K562 (cell line): ENCODE results near the gene PPARD. TPM values are rescaled to one million over a fixed set of nuclear protein-coding genes. Genes with fewer than 3 reads are reported as not detected.

Experiments
- CBX2 ChIP-seq: fragments of 200-600 bp; sonication (generic); IDR thresholded peaks from one replicate; pipeline ENCODE4 v1.6.1; 2012; ENCODE audit warnings: mild to moderate bottlenecking, low read length, inconsistent platforms; ENCODE audit not compliant: insufficient read depth, poor library complexity, severe bottlenecking
- RFX1 ChIP-seq: fragments of 450-650 bp; IDR thresholded peaks from 2 replicates; pipeline ENCODE4 v1.6.1; 2016; ENCODE audit warnings: mild to moderate bottlenecking, moderate library complexity
- SRF ChIP-seq, 2 experiments: fragments of 250-450, 450-650 bp in 1 of 2; sonication (Bioruptor Pico) in 1 of 2; sonication (generic) in 1 of 2; formaldehyde crosslinking; IDR thresholded peaks; 2 replicates each; pipeline versions ENCODE4 v1.5.0 to v1.5.1; 2020 to 2022; ENCODE audit warnings: mild to moderate bottlenecking in 1 of 2, missing genetic modification reagents in 1 of 2
- ZNF75A ChIP-seq: fragments of 450-650 bp; formaldehyde crosslinking; IDR thresholded peaks from 2 replicates; pipeline ENCODE4 v1.4.0; 2020; ENCODE audit warnings: mild to moderate bottlenecking
- polyA plus RNA-seq, 8 experiments: library from polyadenylated mRNA; depleted of rRNA in 4 of 8; stranded (reverse) in 5 of 8; unstranded in 3 of 8; fragments of >200 nt; fragmentation: Nextera tagmentation in 2 of 8; fragmentation: Illumina TruSeq in 1 of 8; extraction: Ambion mirVana in 2 of 8; extraction: Trizol in 1 of 8; gene quantifications; 2 replicates each; pipeline versions ENCODE4 v1.2.1 to v1.2.3, GENCODE V29; 2011 to 2014; ENCODE audit warnings: inconsistent platforms in 1 of 8, missing spikeins in 1 of 8
- total RNA-seq, 7 experiments: library from RNA; depleted of rRNA in 6 of 7; stranded (reverse); fragments of >200 nt in 6 of 7; fragmentation: Illumina TruSeq in 2 of 7; extraction: Trizol in 2 of 7; gene quantifications; 2 replicates each; pipeline versions ENCODE4 v1.2.1 to v1.2.3, GENCODE V29; 2011 to 2021; ENCODE audit warnings: low replicate concordance in 1 of 7
- TF ChIP-seq, protein P1 (sequence below), 2 experiments: fragments of 250-450 bp in 1 of 2; fragments of 450-650 bp in 1 of 2; sonication (Bioruptor Pico) in 1 of 2; IDR thresholded peaks; 2 replicates each; pipeline versions ENCODE4 v1.6.1 to v1.8.0; 2016 to 2021; ENCODE audit warnings: mild to moderate bottlenecking in 2 of 2, moderate library complexity in 2 of 2, missing compliant biosample characterization in 1 of 2, missing genetic modification characterization in 1 of 2
- TF ChIP-seq, protein P2 (sequence below): fragments of 250-450 bp; sonication (Bioruptor Pico); IDR thresholded peaks from 2 replicates; pipeline ENCODE4 v1.8.0; 2021; ENCODE audit warnings: borderline replicate concordance, mild to moderate bottlenecking, moderate library complexity; ENCODE audit not compliant: poor library complexity, severe bottlenecking
- TF ChIP-seq, protein P3 (sequence below): fragments of 250-450 bp; sonication (Bioruptor Pico); IDR thresholded peaks from 2 replicates; pipeline ENCODE4 v1.4.0; 2020; ENCODE audit warnings: mild to moderate bottlenecking, moderate library complexity
- TF ChIP-seq, protein P4 (sequence below): sonication (generic); formaldehyde crosslinking; IDR thresholded peaks from 2 replicates; pipeline ENCODE4 v1.8.0; 2022; ENCODE audit warnings: missing genetic modification reagents, mild to moderate bottlenecking, borderline replicate concordance

Gene PPARD
- total and polyA plus RNA-seq, 9 of the 15 experiments (the other 6 are each of a cell fraction or from before 2014, with no cell fraction given): 0.14 to 13.2 (median 3.8) TPM

DNA sequence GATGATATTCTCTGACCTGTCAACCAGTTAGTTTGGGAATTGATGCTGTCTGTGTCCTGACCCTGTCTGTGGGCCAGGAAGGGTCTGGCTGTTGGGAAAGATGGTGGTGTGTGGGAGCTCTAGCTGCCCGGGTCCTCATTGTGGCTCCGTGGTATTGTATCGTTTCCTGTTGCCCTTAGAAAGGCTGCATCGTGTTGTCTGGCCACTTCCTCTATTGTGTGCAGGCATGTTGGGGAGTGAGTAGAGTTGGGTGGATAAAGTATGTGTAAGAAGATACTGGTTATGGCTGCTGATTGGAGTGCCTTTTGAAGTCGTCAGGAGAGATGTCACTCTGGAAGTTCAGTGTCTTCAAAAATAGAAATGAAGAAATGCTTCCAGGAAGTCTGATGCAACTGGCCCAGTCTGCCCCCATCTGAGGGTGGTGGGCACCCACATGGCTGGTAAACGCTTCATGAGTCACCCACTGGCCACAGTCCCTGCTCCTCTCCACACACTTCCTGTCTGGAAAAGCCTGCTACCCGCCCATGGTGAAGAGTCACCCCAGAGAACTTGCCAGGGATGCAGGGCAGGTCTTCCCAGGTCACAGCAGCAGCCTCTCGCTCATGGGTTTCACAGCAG is 27.9 kb downstream of the PPARD start (continued):
- TF ChIP-seq, protein P1, sequence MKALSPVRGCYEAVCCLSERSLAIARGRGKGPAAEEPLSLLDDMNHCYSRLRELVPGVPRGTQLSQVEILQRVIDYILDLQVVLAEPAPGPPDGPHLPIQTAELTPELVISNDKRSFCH (CRISPR knock-in tag; IDR thresholded peaks at IDR 0.05): no peak
- TF ChIP-seq, protein P1 (tag; IDR thresholded peaks at IDR 0.05): 0 out of 2 replicates have a peak, but pooled peaks have one; percentile 58
- TF ChIP-seq, protein P2, sequence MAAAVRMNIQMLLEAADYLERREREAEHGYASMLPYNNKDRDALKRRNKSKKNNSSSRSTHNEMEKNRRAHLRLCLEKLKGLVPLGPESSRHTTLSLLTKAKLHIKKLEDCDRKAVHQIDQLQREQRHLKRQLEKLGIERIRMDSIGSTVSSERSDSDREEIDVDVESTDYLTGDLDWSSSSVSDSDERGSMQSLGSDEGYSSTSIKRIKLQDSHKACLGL: no peak
- no peak for TF ChIP-seq ZNF75A (CRISPR knock-in tag)
- no peak for TF ChIP-seq CBX2
- TF ChIP-seq, protein P3, sequence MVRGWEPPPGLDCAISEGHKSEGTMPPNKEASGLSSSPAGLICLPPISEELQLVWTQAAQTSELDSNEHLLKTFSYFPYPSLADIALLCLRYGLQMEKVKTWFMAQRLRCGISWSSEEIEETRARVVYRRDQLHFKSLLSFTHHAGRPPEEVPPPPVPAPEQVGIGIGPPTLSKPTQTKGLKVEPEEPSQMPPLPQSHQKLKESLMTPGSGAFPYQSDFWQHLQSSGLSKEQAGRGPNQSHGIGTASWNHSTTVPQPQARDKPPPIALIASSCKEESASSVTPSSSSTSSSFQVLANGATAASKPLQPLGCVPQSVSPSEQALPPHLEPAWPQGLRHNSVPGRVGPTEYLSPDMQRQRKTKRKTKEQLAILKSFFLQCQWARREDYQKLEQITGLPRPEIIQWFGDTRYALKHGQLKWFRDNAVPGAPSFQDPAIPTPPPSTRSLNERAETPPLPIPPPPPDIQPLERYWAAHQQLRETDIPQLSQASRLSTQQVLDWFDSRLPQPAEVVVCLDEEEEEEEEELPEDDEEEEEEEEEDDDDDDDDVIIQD: no peak
- TF ChIP-seq RFX1: no peak
- TF ChIP-seq, protein P4, sequence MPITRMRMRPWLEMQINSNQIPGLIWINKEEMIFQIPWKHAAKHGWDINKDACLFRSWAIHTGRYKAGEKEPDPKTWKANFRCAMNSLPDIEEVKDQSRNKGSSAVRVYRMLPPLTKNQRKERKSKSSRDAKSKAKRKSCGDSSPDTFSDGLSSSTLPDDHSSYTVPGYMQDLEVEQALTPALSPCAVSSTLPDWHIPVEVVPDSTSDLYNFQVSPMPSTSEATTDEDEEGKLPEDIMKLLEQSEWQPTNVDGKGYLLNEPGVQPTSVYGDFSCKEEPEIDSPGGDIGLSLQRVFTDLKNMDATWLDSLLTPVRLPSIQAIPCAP (CRISPR knock-in tag): no peak
- TF ChIP-seq SRF (CRISPR knock-in tag; IDR thresholded peaks at IDR 0.05): no peak
